Stimulated activated CD4-positive, alpha-beta T cell treated with anti-CD3 and anti-CD28 coated beads, Interleukin-12 subunit alpha, Interleukin-12 subunit beta, amount 100 ng/mL, for 24 hours (primary cell): ENCODE measurements around the gene KCNJ15.
"Not testable (repeated sequence)": the region's sequence is repeated elsewhere in the genome, so short reads cannot be mapped to it uniquely, and the experiment has no call there.

Source experiments
- DNase-seq, 2 experiments: peaks; one replicate each; pipeline ENCODE4 v3.0.0-alpha.2; 2020; ENCODE audit warnings: low read depth in 2 of 2

KCNJ15 gene

GRCh38 chr21:38244885-38245869 is 11.6 kb upstream of the KCNJ15 start:
- DNase-seq: peak; percentile 45 to 54

- DNase-seq: no peak
These were observed 10.3 kb upstream of the KCNJ15 start for GRCh38 chr21:38246511-38246910.

- not testable (repeated sequence) for DNase-seq
These were observed 9.7 kb upstream of the KCNJ15 start for GRCh38 chr21:38247054-38247453.

GRCh38 chr21:38247738-38248510 is 8.9 kb upstream of the KCNJ15 start:
- no peak for DNase-seq

GRCh38 chr21:38249256-38249655 is 7.5 kb upstream of the KCNJ15 start:
- no peak for DNase-seq

GRCh38 chr21:38249696-38250278 is 7.0 kb upstream of the KCNJ15 start:
- DNase-seq: no peak

- DNase-seq: no peak
These were observed 5.8 kb upstream of the KCNJ15 start for GRCh38 chr21:38250991-38251418.

GRCh38 chr21:38254970-38255369 is 1.8 kb upstream of the KCNJ15 start:
- no peak for DNase-seq

GRCh38 chr21:38255571-38256117 is 1.1 kb upstream of the KCNJ15 start:
- no peak for DNase-seq

GRCh38 chr21:38257667-38258066 is 876 bp downstream of the KCNJ15 start:
- DNase-seq: no peak

GRCh38 chr21:38258521-38259485 is 2.0 kb downstream of the KCNJ15 start:
- no peak for DNase-seq

- no peak for DNase-seq
These were observed 2.9 kb downstream of the KCNJ15 start for GRCh38 chr21:38259665-38260064.

- DNase-seq: no peak
These were observed 3.6 kb downstream of the KCNJ15 start for GRCh38 chr21:38260426-38260825.

GRCh38 chr21:38261851-38262250 is 5.1 kb downstream of the KCNJ15 start:
- DNase-seq: no peak

- DNase-seq: no peak
These were observed 6.7 kb downstream of the KCNJ15 start for GRCh38 chr21:38263493-38263892.

GRCh38 chr21:38264571-38264970 is 7.8 kb downstream of the KCNJ15 start:
- no peak for DNase-seq

- no peak for DNase-seq
These were observed 8.4 kb downstream of the KCNJ15 start for GRCh38 chr21:38265166-38265565.

GRCh38 chr21:38266732-38267131 is 9.9 kb downstream of the KCNJ15 start:
- DNase-seq: no peak

GRCh38 chr21:38267136-38267755 is 10.5 kb downstream of the KCNJ15 start:
- DNase-seq: no peak
